CD4-positive, alpha-beta memory T cell (primary cell): Measurements from ENCODE around the gene OR1D2. TPM values are rescaled to one million over a fixed set of nuclear protein-coding genes. Genes with fewer than 3 reads are reported as not detected.
"Not testable (repeated sequence)": the region's sequence is repeated elsewhere in the genome, so short reads cannot be mapped to it uniquely, and the experiment has no call there.

ENCODE experiments used
- CTCF ChIA-PET: fragments of 350-600 bp; sonication (Branson Sonifier 250); formaldehyde crosslinking; loops from one replicate; lab custom pipeline; 2021; ENCODE audit warnings: inconsistent platforms; ENCODE audit not compliant: partially characterized antibody; lab: Charles Lee
- POLR2A ChIA-PET: fragments of 350-600 bp; sonication (Branson Sonifier 250); formaldehyde crosslinking; loops from one replicate; lab custom pipeline; 2021; ENCODE audit not compliant: partially characterized antibody; lab: Charles Lee
- DNase-seq, 5 donors: peaks; one replicate each; pipeline versions ENCODE4 v3.0.0 to v3.0.0-alpha.2; 2020 to 2022; ENCODE audit warnings: mixed read lengths in 1 of 5
- H3K27ac ChIP-seq: one replicate; pipeline ENCODE4 v1.7.0; 2013; ENCODE audit warnings: low read depth, low read length
- H3K27me3 ChIP-seq: 2 replicates; pipeline ENCODE4 v1.7.0; 2013; ENCODE audit warnings: mild to moderate bottlenecking, low read length, moderate library complexity; ENCODE audit not compliant: insufficient read depth
- H3K36me3 ChIP-seq: 2 replicates; pipeline ENCODE4 v1.7.0; 2013; ENCODE audit warnings: mild to moderate bottlenecking, low read length, moderate library complexity; ENCODE audit not compliant: insufficient read depth
- H3K4me1 ChIP-seq: 2 replicates; pipeline ENCODE4 v1.7.0; 2013; ENCODE audit warnings: mild to moderate bottlenecking, low read length, moderate library complexity; ENCODE audit not compliant: insufficient read depth
- H3K4me3 ChIP-seq, 2 donors: one replicate each; pipeline ENCODE4 v1.7.0; 2013; ENCODE audit warnings: low read length in 2 of 2, mild to moderate bottlenecking in 1 of 2
- H3K9me3 ChIP-seq, 2 donors: one replicate each; pipeline ENCODE4 v1.7.0; 2013; ENCODE audit warnings: low read length in 2 of 2, control low read depth in 1 of 2; ENCODE audit not compliant: control insufficient read depth in 1 of 2
- H3K27ac Mint-ChIP-seq, 7 donors: one replicate each; pipeline ENCODE4 v1.8.0; 2020 to 2021; ENCODE audit warnings: mixed read lengths in 7 of 7, mild to moderate bottlenecking in 6 of 7, inconsistent platforms in 3 of 7, moderate library complexity in 3 of 7
- H3K27me3 Mint-ChIP-seq, 2 donors: one replicate each; pipeline ENCODE4 v1.8.0; 2020 to 2021; ENCODE audit warnings: mixed read lengths in 2 of 2
- H3K36me3 Mint-ChIP-seq, 2 donors: one replicate each; pipeline ENCODE4 v1.8.0; 2020 to 2021; ENCODE audit warnings: mixed read lengths in 2 of 2, inconsistent platforms in 1 of 2, mild to moderate bottlenecking in 1 of 2
- H3K4me1 Mint-ChIP-seq, 4 donors: one replicate each; pipeline ENCODE4 v1.8.0; 2020 to 2021; ENCODE audit warnings: mixed read lengths in 4 of 4, mild to moderate bottlenecking in 1 of 4
- H3K4me3 Mint-ChIP-seq, 8 donors: one replicate each; pipeline ENCODE4 v1.8.0; 2020 to 2021; ENCODE audit warnings: mixed read lengths in 8 of 8, mild to moderate bottlenecking in 7 of 8, moderate library complexity in 6 of 8, inconsistent platforms in 3 of 8
- H3K9me3 Mint-ChIP-seq, 8 donors: one replicate each; pipeline ENCODE4 v1.8.0; 2020 to 2021; ENCODE audit warnings: mixed read lengths in 8 of 8, mild to moderate bottlenecking in 5 of 8, inconsistent platforms in 3 of 8, moderate library complexity in 1 of 8
- intact Hi-C: fragments of 100-400 bp; cut with micrococcal nuclease; formaldehyde crosslinking; loops from one replicate; pipeline ENCODE4 v1.15.1; 2023
- polyA plus RNA-seq, 2 donors: library from polyadenylated mRNA; unstranded; fragments of 300-500 nt; fragmentation: Illumina TruSeq; gene quantifications; one replicate each; pipeline ENCODE4 v1.2.3, GENCODE V29; 2021
- total RNA-seq, 2 experiments: library from RNA; stranded (reverse); gene quantifications; one replicate each; pipeline ENCODE4 v1.2.3, GENCODE V29; 2021

The OR1D2 gene
- total RNA-seq: not detected
- not detected for polyA plus RNA-seq

GRCh38 chr17:3104322-3104721, at the start of gene OR1D2:
Gene OR1D2 (minus strand): TSS chr17:3104422. CDS start chr17:3092996, 11,426 bp downstream.
- Histone ChIP-seq H3K4me3 (no peak within 1 kb of the TSS), H3K4me1 (no peaks in the 10 kb centered on the region), H3K36me3 (no peaks in the 10 kb centered on the region), H3K9me3 (no peaks in the 10 kb centered on the region), H3K27ac (no peak within 1 kb of the TSS), H3K27me3 (peaks cover 3% of the 10 kb centered on the region)
- DNase-seq: no peak
- Mint-ChIP-seq H3K36me3 (peaks cover 0 to 10% of the 10 kb centered on the region in 2 donors), H3K9me3 (peaks cover 4 to 42% (median 29%) of the 10 kb centered on the region in 8 donors), H3K4me3 (no peak within 1 kb of the TSS), H3K27ac (no peak within 1 kb of the TSS), H3K4me1 (no peaks in the 10 kb centered on the region), H3K27me3 (peaks cover 7 to 18% of the 10 kb centered on the region in 2 donors)
- intact Hi-C loops: no loop called here
- ChIA-PET CTCF (no interaction called here), POLR2A (no interaction called here)

GRCh38 chr17:3137494-3137893, 33.3 kb upstream of the OR1D2 start:
- H3K27ac Mint-ChIP-seq, H3K4me1 ChIP-seq, H3K4me3 Mint-ChIP-seq, intact Hi-C loops, H3K36me3 ChIP-seq, H3K27ac ChIP-seq, H3K27me3 ChIP-seq, DNase-seq, POLR2A ChIA-PET, H3K9me3 ChIP-seq, H3K4me3 ChIP-seq, CTCF ChIA-PET, H3K36me3 Mint-ChIP-seq, H3K4me1 Mint-ChIP-seq: not testable (repeated sequence)
- Mint-ChIP-seq H3K27me3 (peaks cover 10 to 21% of the 10 kb centered on the region in 2 donors), H3K9me3 (peaks cover 0 to 17% (median 10%) of the 10 kb centered on the region in 8 donors)

- POLR2A ChIA-PET: no interaction called here
- Histone ChIP-seq H3K27me3 (no peaks in the 10 kb centered on the region), H3K4me1 (no peaks in the 10 kb centered on the region), H3K27ac (no peak within 1 kb of the TSS), H3K36me3 (no peaks in the 10 kb centered on the region), H3K9me3 (no peaks in the 10 kb centered on the region), H3K4me3 (no peak within 1 kb of the TSS)
- no peaks in the 10 kb centered on the region for H3K4me1 Mint-ChIP-seq
- CTCF ChIA-PET: no interaction called here
- no peak for DNase-seq
- no peaks in the 10 kb centered on the region for H3K36me3 Mint-ChIP-seq
- H3K9me3 Mint-ChIP-seq: no peaks in the 10 kb centered on the region
- H3K4me3 Mint-ChIP-seq: no peak within 1 kb of the TSS
- intact Hi-C loops: no loop called here
- H3K27me3 Mint-ChIP-seq: peaks cover 28 to 48% of the 10 kb centered on the region in 2 donors
- H3K27ac Mint-ChIP-seq: no peak within 1 kb of the TSS
These were observed 23.2 kb upstream of the OR1D2 start, which contains the start of gene OR1G1 for GRCh38 chr17:3127451-3127850. Gene OR1G1 (minus strand): TSS chr17:3127551. CDS start chr17:3127551, 0 bp downstream.

- H3K9me3 ChIP-seq, H3K27ac ChIP-seq, POLR2A ChIA-PET, DNase-seq, H3K36me3 Mint-ChIP-seq, intact Hi-C loops, CTCF ChIA-PET, H3K36me3 ChIP-seq, H3K4me1 Mint-ChIP-seq, H3K4me3 ChIP-seq, H3K27me3 ChIP-seq, H3K27ac Mint-ChIP-seq, H3K4me3 Mint-ChIP-seq, H3K4me1 ChIP-seq: not testable (repeated sequence)
- Mint-ChIP-seq H3K9me3 (peaks cover 0 to 13% (median 5%) of the 10 kb centered on the region in 8 donors), H3K27me3 (peaks cover 5 to 16% of the 10 kb centered on the region in 2 donors)
These were observed 30.4 kb downstream of the OR1D2 start for GRCh38 chr17:3073850-3074249.

GRCh38 chr17:3065192-3065591, 39.0 kb downstream of the OR1D2 start:
- H3K9me3 Mint-ChIP-seq, H3K27me3 Mint-ChIP-seq, POLR2A ChIA-PET, H3K4me1 Mint-ChIP-seq, intact Hi-C loops, H3K27me3 ChIP-seq, CTCF ChIA-PET, H3K4me3 ChIP-seq, DNase-seq, H3K9me3 ChIP-seq, H3K4me1 ChIP-seq, H3K27ac ChIP-seq, H3K36me3 ChIP-seq, H3K36me3 Mint-ChIP-seq, H3K4me3 Mint-ChIP-seq, H3K27ac Mint-ChIP-seq: not testable (repeated sequence)

GRCh38 chr17:3063507-3063906, 40.7 kb downstream of the OR1D2 start, which contains the start of gene OR1D5:
Gene OR1D5 (minus strand): TSS chr17:3063607. CDS start chr17:3063607, 0 bp downstream.
- POLR2A ChIA-PET, H3K36me3 ChIP-seq, DNase-seq, H3K9me3 Mint-ChIP-seq, H3K27ac Mint-ChIP-seq, H3K27me3 ChIP-seq, H3K4me1 Mint-ChIP-seq, H3K4me1 ChIP-seq, H3K4me3 Mint-ChIP-seq, H3K27ac ChIP-seq, H3K36me3 Mint-ChIP-seq, H3K4me3 ChIP-seq, intact Hi-C loops, H3K9me3 ChIP-seq, CTCF ChIA-PET, H3K27me3 Mint-ChIP-seq: not testable (repeated sequence)

- H3K27ac ChIP-seq, H3K4me1 ChIP-seq, H3K27me3 ChIP-seq, H3K36me3 Mint-ChIP-seq, CTCF ChIA-PET, H3K36me3 ChIP-seq, DNase-seq, H3K4me1 Mint-ChIP-seq, H3K9me3 ChIP-seq, H3K4me3 ChIP-seq, POLR2A ChIA-PET, H3K9me3 Mint-ChIP-seq, H3K27me3 Mint-ChIP-seq, H3K4me3 Mint-ChIP-seq, H3K27ac Mint-ChIP-seq, intact Hi-C loops: not testable (repeated sequence)
These were observed 41.3 kb downstream of the OR1D2 start for GRCh38 chr17:3062824-3063377.

- H3K9me3 ChIP-seq, H3K4me3 ChIP-seq, H3K4me3 Mint-ChIP-seq, H3K36me3 ChIP-seq, H3K27me3 Mint-ChIP-seq, H3K27ac Mint-ChIP-seq, POLR2A ChIA-PET, intact Hi-C loops, H3K36me3 Mint-ChIP-seq, H3K9me3 Mint-ChIP-seq, H3K27me3 ChIP-seq, CTCF ChIA-PET, H3K27ac ChIP-seq, DNase-seq, H3K4me1 ChIP-seq, H3K4me1 Mint-ChIP-seq: not testable (repeated sequence)
These were observed 49.4 kb downstream of the OR1D2 start for GRCh38 chr17:3054868-3055267.
